Measurements from ENCODE around the gene CYTH3. TPM values are rescaled to one million over a fixed set of nuclear protein-coding genes. Genes with fewer than 3 reads are reported as not detected.

CYTH3 gene
- total RNA-seq, 4 donors from 2014 or later: 41.0 to 75.5 (median 56.7) TPM

- intact Hi-C loops (cut with DNase I): no loop called here
- peak in 1 of 2 donors; percentile 42 for DNase-seq
- 37 to 40% methylated on average over 6 of the region's 6 CpGs for WGBS, 2 donors
- H3K27ac ChIP-seq: no peak overlapping the region
- H3K4me1 ChIP-seq: peaks cover 15 to 39% of the 10 kb centered on the region in 2 donors
- no peak for TF ChIP-seq POLR2A (IDR thresholded peaks at IDR 0.05)
- no peak for TF ChIP-seq CTCF (IDR thresholded peaks at IDR 0.05)
- H3K36me3 ChIP-seq: no peaks in the 10 kb centered on the region
- no peaks in the 10 kb centered on the region for H3K9me3 ChIP-seq
- no peaks in the 10 kb centered on the region for H3K27me3 ChIP-seq
- no peak overlapping the region for H3K4me3 ChIP-seq (replicated peaks in 1 of 3)
Observed at GRCh38 chr7:6209340-6209739, 63.1 kb downstream of the CYTH3 start.

- WGBS, 2 donors: 97 to 98% methylated on average over 5 of the region's 5 CpGs
- H3K4me3 ChIP-seq (replicated peaks in 1 of 3): no peak overlapping the region
- no peak overlapping the region for H3K27ac ChIP-seq
- TF ChIP-seq CTCF (IDR thresholded peaks at IDR 0.05): no peak
- TF ChIP-seq POLR2A (IDR thresholded peaks at IDR 0.05): no peak
- no peaks in the 10 kb centered on the region for H3K9me3 ChIP-seq
- H3K27me3 ChIP-seq: no peaks in the 10 kb centered on the region
- no peak for DNase-seq
- H3K4me1 ChIP-seq: peaks cover 20 to 43% of the 10 kb centered on the region in 2 donors
- no peaks in the 10 kb centered on the region for H3K36me3 ChIP-seq
- intact Hi-C loops (cut with DNase I): no loop called here
Observed at GRCh38 chr7:6208573-6209328, 63.7 kb downstream of the CYTH3 start.

- no peak overlapping the region for H3K27ac ChIP-seq
- intact Hi-C loops (cut with DNase I): no loop called here
- no peaks in the 10 kb centered on the region for H3K27me3 ChIP-seq
- H3K36me3 ChIP-seq: no peaks in the 10 kb centered on the region
- peaks cover 21 to 52% of the 10 kb centered on the region in 2 donors for H3K4me1 ChIP-seq
- TF ChIP-seq CTCF (IDR thresholded peaks at IDR 0.05): no peak
- no peak for TF ChIP-seq POLR2A (IDR thresholded peaks at IDR 0.05)
- WGBS, 2 donors: 76 to 78% methylated on average over 3 of the region's 3 CpGs
- H3K4me3 ChIP-seq (replicated peaks in 1 of 3): no peak overlapping the region
- DNase-seq: no peak
- no peaks in the 10 kb centered on the region for H3K9me3 ChIP-seq
Observed at GRCh38 chr7:6205971-6206660, 66.3 kb downstream of the CYTH3 start.

GRCh38 chr7:6203381-6203780 lies 69.0 kb downstream of the CYTH3 start:
- no peak for DNase-seq
- H3K9me3 ChIP-seq: no peaks in the 10 kb centered on the region
- H3K27ac ChIP-seq: no peak overlapping the region
- H3K27me3 ChIP-seq: no peaks in the 10 kb centered on the region
- no peak for TF ChIP-seq POLR2A (IDR thresholded peaks at IDR 0.05)
- TF ChIP-seq CTCF (IDR thresholded peaks at IDR 0.05): no peak
- intact Hi-C loops (cut with DNase I): no loop called here
- 83 to 88% methylated on average over 5 of the region's 5 CpGs for WGBS, 2 donors
- peaks cover 27 to 49% of the 10 kb centered on the region in 2 donors for H3K4me1 ChIP-seq
- H3K36me3 ChIP-seq: no peaks in the 10 kb centered on the region
- no peak overlapping the region for H3K4me3 ChIP-seq (replicated peaks in 1 of 3)

GRCh38 chr7:6202117-6202516 lies 70.3 kb downstream of the CYTH3 start:
- no peaks in the 10 kb centered on the region for H3K27me3 ChIP-seq
- no peak for DNase-seq
- TF ChIP-seq POLR2A (IDR thresholded peaks at IDR 0.05): no peak
- TF ChIP-seq CTCF (IDR thresholded peaks at IDR 0.05): no peak
- H3K27ac ChIP-seq: no peak overlapping the region
- peaks cover 37 to 60% of the 10 kb centered on the region in 2 donors for H3K4me1 ChIP-seq
- intact Hi-C loops (cut with DNase I): no loop called here
- WGBS, 2 donors: 91 to 93% methylated on average over 9 to 10 of the region's 10 CpGs
- no peaks in the 10 kb centered on the region for H3K9me3 ChIP-seq
- no peak overlapping the region for H3K4me3 ChIP-seq (replicated peaks in 1 of 3)
- H3K36me3 ChIP-seq: no peaks in the 10 kb centered on the region
